Aorta (tissue), 5 donors: ENCODE data around the gene ABCD1. TPM values are rescaled to one million over a fixed set of nuclear protein-coding genes. Genes with fewer than 3 reads are reported as not detected.

Experiments
- ATAC-seq: fragments of 200-7000 bp; cut with Tn5 transposase; one replicate; pipeline ENCODE4 v1.9.1; 2022; ENCODE audit warnings: moderate library complexity; ENCODE audit not compliant: low FRiP score
- DNase-seq, 2 donors: peaks; one replicate each; pipeline ENCODE4 v3.0.0-alpha.2; 2020
- H3K27ac ChIP-seq, 2 donors: one replicate each; pipeline ENCODE4 v1.5.1; 2013; ENCODE audit warnings: low read length in 2 of 2, mild to moderate bottlenecking in 2 of 2, moderate library complexity in 2 of 2, control low read depth in 1 of 2, inconsistent platforms in 1 of 2, low read depth in 1 of 2
- H3K27me3 ChIP-seq, 2 donors: one replicate each; pipeline ENCODE4 v1.6.1; 2013; ENCODE audit warnings: control low read depth in 1 of 2, low read length in 1 of 2, mild to moderate bottlenecking in 1 of 2, moderate library complexity in 1 of 2; ENCODE audit not compliant: insufficient read depth in 2 of 2, control insufficient read depth in 1 of 2
- H3K36me3 ChIP-seq, 2 donors: one replicate each; pipeline ENCODE4 v1.6.1; 2013; ENCODE audit warnings: control low read depth in 1 of 2, low read length in 1 of 2, mild to moderate bottlenecking in 1 of 2; ENCODE audit not compliant: insufficient read depth in 2 of 2, control insufficient read depth in 1 of 2
- H3K4me1 ChIP-seq, 2 donors: one replicate each; pipeline ENCODE4 v1.6.1; 2013; ENCODE audit warnings: low read length in 2 of 2, control low read depth in 1 of 2, mild to moderate bottlenecking in 1 of 2, moderate library complexity in 1 of 2; ENCODE audit not compliant: insufficient read depth in 2 of 2, control insufficient read depth in 1 of 2
- H3K4me3 ChIP-seq, 2 donors: one replicate each; pipeline ENCODE4 v1.5.1; 2013; ENCODE audit warnings: low read length in 2 of 2, control low read depth in 1 of 2, mild to moderate bottlenecking in 1 of 2
- H3K9me3 ChIP-seq: one replicate; pipeline ENCODE4 v1.6.1; 2013; ENCODE audit warnings: mild to moderate bottlenecking, low read length; ENCODE audit not compliant: control insufficient read depth
- WGBS, 2 donors: extraction: QIAGEN DNeasy Blood & Tissue Kit; methylation state at CpG; one replicate each; pipeline ENCODE4 v1.1.7; 2013; 5-methylcytosine and 5-hydroxymethylcytosine counted together
- intact Hi-C, 2 donors: fragments of 100-400 bp; cut with DNase I; formaldehyde crosslinking; loops; one replicate each; pipeline versions ENCODE4 v1.14.2 to v1.15.0; 2022
- polyA plus RNA-seq, 2 donors: library from polyadenylated mRNA; stranded (reverse); fragments of 200-250 nt; gene quantifications; one replicate each; pipeline ENCODE4 v1.2.3, GENCODE V29; 2013
- total RNA-seq, 2 donors: library from RNA; stranded (reverse); fragmentation: NEBNext Ultra II Directional; extraction: Animal tissue kit (Norgen Biotek cat#: 25700); gene quantifications; one replicate each; pipeline ENCODE4 v1.2.1, GENCODE V29; 2021
- donor health status: healthy with polysubstance abuse.
- donor health status: Bipolar disorder and iron deficiency.
- donor health status: DM: no; HTN: no; CAD: no.
- donor health status: DM: no; HTN: no; CAD: no.
- donor health status: DM: yes; HTN: yes; CAD: no.

The ABCD1 gene
- total and polyA plus RNA-seq, 4 donors, result 8.8 to 15.8 (median 10.7) TPM

DNA sequence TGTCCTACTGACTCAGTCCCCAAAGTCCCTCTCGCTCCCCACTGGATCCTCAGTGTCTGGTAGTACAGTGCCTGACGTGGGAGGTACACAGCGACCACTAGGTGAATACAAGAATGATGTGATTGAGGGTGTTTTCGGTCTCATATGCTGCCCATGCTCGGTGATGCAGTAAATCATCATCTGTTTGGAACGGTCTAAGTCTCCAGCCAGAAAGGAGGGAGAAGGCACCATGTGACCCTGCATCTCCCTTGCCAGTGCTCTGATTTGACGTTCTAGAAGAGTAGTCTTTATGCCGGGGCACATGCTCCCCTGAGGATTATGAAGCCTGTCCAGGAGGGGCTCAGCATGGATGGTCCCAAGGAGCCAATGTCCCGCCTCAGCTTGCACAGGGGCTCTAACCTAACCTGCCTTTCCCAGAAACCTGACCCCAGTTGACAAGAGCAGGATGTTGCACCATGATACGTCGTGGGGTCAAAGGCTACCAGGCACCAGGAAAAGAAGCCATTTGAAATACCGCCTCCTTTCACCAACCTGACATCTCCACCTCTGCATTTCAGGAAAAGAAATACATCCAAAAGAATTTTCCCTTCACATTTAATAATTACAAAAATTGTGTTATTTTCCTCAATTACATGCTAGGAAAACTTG lies 25.6 kb downstream of the ABCD1 start:
- WGBS, 2 donors, result 69 to 76% methylated on average over 12 of the region's 12 CpGs
- Histone ChIP-seq H3K9me3 (no peaks in the 10 kb centered on the region), H3K4me1 (no peaks in the 10 kb centered on the region), H3K36me3 (no peaks in the 10 kb centered on the region), H3K27ac (no peak overlapping the region), H3K4me3 (no peak overlapping the region), H3K27me3 (no peaks in the 10 kb centered on the region)
- intact Hi-C loops, result no loop called here
- ATAC-seq (no peak), DNase-seq (no peak)

DNA sequence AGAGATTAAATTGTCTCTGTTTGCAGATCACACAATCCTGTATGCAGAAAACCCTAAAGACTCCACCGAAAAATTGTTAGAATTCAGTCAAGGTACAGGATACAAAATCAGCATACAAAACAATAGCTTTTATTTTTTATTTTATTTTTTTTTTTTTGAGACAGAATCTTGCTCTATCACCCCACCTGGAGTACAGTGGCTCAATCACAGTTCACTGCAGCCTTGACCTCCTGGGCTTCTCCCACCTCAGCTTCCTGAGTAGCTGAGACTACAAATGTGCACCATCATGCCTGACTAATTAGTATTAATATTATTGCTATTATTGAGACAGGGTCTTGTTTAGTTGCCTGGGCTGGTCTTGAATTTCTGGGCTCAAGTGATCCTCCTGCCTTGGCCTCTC lies 30.5 kb downstream of the ABCD1 start:
- no peaks in the 10 kb centered on the region for H3K4me1 ChIP-seq
- H3K4me3 ChIP-seq, result no peak overlapping the region
- whole genome bisulfite sequencing, 2 donors, result 89 to 91% methylated on average over 1 of the region's 1 CpG
- DNase-seq (no peak), ATAC-seq (no peak)
- no peaks in the 10 kb centered on the region for H3K36me3 ChIP-seq
- H3K27ac ChIP-seq, result no peak overlapping the region
- no peaks in the 10 kb centered on the region for H3K9me3 ChIP-seq
- intact Hi-C loops, result no loop called here
- H3K27me3 ChIP-seq, result no peaks in the 10 kb centered on the region

DNA sequence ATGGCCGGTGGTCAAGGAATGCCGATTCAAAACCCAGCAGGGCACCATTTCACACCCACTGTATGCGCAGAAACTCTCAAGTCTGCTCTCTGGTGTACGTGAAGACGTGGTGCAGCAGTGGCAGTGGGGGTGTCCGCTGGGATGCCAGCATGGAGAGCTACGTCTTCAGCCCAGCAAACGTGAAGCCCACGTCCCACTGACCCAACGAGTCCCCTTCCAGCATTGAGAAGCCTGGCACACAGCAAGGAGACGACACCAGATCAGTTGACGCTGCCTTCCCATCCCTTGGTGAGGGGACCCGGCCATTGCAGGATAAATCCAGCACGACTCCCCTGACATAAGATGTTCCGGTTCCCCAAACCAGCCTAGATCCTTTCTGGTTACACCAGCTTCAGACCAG lies 37.2 kb downstream of the ABCD1 start:
- intact Hi-C loops, result loop anchor here in 1 of 2 donors (5.0 kb wide), 2 partner anchors 175 to 190 kb away; partner anchors contain the start of gene NAA10
- Histone ChIP-seq H3K4me3 (no peak overlapping the region), H3K27me3 (no peaks in the 10 kb centered on the region), H3K9me3 (no peaks in the 10 kb centered on the region), H3K4me1 (no peaks in the 10 kb centered on the region), H3K27ac (no peak overlapping the region), H3K36me3 (no peaks in the 10 kb centered on the region)
- ATAC-seq (no peak), DNase-seq (no peak)
- WGBS, 2 donors, result 82 to 88% methylated on average over 15 of the region's 15 CpGs

DNA sequence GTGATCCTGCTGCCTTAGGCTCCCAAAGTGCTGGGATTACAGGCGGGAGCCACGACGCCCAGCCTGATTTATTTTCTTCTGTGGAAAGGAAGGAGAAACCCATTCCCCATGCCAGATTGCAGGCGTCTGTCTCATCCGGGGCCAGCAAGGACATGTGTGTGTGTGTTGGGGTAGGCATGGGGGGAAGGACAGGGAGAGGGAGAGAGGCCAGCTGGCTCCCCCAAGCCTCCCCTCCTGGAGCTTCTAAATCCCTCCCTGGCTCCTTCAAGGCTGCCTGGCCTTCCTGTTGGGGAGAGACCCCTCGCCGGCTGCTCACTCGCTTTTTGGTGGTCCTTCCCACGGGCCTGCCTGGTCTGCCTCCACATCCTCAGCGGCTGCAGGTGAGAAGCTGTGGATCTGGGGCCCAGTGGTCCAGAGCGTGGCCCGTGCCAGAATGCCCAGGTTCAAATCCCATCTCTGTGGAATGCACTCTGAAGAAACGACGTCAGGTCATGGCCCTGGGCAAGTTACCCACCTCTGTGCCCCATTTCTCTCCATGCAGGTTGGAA lies 38.0 kb downstream of the ABCD1 start:
- peak in 1 of 2 donors; percentile 33 for DNase-seq
- ATAC-seq, result no peak

DNA sequence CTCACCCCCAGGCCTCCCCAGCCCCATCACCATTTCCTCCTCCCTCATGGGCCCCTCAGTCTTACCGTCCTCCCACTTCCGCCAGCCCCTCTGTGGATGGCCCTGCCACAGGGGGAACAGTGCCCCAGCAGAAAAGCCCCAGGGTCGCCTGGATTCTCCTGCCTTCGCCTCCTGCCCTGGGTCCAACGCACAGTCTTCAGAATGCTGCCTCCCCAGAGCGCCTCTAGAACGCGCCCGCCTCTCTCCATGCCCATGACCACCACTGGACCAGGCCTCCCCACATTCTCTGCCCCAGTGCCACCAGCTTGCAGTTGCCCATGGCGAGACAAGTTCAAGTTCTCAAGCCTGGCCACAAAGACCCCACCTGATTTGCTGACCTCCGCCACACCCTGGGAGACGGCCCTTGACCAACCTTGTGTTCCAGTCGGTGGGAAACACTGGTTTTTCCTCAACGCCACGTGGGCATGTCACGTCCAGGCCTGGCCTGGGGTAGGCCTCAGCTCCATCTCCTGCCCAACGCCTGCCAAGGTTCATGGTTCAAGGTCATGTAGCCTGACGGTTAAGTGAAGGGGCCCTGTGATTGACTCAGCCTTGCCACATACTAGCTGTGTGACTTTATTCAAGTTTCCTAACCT lies 38.8 kb downstream of the ABCD1 start:
- no peaks in the 10 kb centered on the region for H3K4me1 ChIP-seq
- H3K27me3 ChIP-seq, result no peaks in the 10 kb centered on the region
- 88 to 90% methylated on average over 18 of the region's 18 CpGs for WGBS, 2 donors
- H3K4me3 ChIP-seq, result no peak overlapping the region
- no peaks in the 10 kb centered on the region for H3K9me3 ChIP-seq
- intact Hi-C loops, result loop anchor here in 1 of 2 donors (5.0 kb wide), 2 partner anchors 174 to 189 kb away; partner anchors contain the start of gene NAA10
- ATAC-seq (no peak), DNase-seq (peak in 1 of 2 donors; percentile 41)
- H3K27ac ChIP-seq, result no peak overlapping the region
- H3K36me3 ChIP-seq, result no peaks in the 10 kb centered on the region

More for the DNA sequence above, 38.0 kb downstream of the ABCD1 start:
- Histone ChIP-seq H3K4me3 (no peak overlapping the region), H3K9me3 (no peaks in the 10 kb centered on the region), H3K36me3 (no peaks in the 10 kb centered on the region), H3K27me3 (no peaks in the 10 kb centered on the region), H3K27ac (no peak overlapping the region), H3K4me1 (no peaks in the 10 kb centered on the region)
- intact Hi-C loops, result loop anchor here in 1 of 2 donors (5.0 kb wide), 2 partner anchors 175 to 190 kb away; partner anchors contain the start of gene NAA10
- WGBS, 2 donors, result 90 to 91% methylated on average over 14 of the region's 14 CpGs

DNA sequence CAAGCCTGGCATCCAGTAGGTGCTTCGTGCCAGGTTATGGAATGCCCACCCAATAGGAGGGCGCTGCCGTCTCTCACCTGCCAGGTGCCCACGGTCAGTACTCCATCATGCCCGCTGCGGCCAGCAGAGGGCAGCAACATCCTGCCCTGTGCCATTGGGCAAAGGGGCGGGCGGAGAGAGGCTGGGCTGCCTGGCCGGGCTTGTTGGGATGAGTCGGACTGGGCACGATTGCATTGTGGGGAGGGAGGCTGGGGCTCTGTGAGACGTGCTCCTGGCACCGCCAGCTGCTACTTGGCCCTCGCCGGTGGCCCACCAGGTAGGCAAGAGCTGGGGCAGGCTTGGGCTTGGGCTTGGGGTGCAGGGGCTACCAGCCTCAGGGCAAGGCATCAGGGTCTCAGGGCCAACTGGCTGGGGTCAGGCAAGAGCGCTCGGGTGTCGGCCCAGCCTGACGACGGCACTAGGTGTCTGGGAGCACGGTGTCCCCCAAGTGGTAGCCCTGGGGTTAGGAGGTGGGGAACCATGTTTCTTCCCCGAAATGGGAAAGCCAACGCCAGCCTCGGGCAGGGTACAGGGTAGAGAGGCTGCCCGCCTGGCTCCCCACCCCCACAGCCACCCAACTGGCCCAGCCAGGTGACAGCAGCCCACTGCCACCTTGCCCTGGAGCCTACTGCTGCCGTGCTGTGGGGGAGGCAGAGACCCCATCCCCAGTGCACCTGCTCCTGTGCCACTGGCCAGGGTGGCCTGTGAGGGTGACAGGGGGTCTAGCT lies 39.5 kb downstream of the ABCD1 start, which contains the start of gene PLXNB3:
Gene PLXNB3 (plus strand): TSS at position 261 of the 767 bp plus-strand sequence. CDS start 1,287 bp downstream, outside the sequence.
- ATAC-seq (peak; percentile 77), DNase-seq (peak; percentile 89 to 93)
- Histone ChIP-seq H3K4me1 (no peaks in the 10 kb centered on the region), H3K36me3 (no peaks in the 10 kb centered on the region), H3K9me3 (no peaks in the 10 kb centered on the region), H3K27ac (no peak within 1 kb of the TSS), H3K4me3 (no peak within 1 kb of the TSS), H3K27me3 (no peaks in the 10 kb centered on the region)
- intact Hi-C loops, result loop anchor here (2.0 to 5.0 kb wide), 3 partner anchors 173 to 189 kb away; partner anchors contain the start of gene NAA10 (in 1 of the 2)
- WGBS, 2 donors, result 25 to 37% methylated on average over 26 of the region's 26 CpGs

DNA sequence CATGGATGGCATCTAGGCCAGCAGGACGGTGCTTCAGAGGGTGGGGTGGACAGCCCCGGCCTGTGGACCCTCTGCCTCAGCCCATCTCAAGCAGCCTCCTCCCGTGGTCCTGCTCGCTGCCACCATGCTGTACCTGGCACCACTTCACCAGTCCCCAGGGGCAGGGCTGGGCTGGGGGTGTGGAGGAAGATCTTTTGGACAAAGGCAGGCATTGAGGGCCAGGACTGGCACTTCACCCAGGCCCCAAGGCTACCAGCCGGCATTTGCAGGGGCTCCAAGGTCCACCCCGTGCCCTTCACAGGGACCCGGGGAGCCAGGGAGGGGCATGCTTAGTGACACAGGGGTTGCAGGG lies 40.1 kb downstream of the ABCD1 start:
- no peak for ATAC-seq
- intact Hi-C loops, result loop anchor here (2.0 to 5.0 kb wide), 3 partner anchors 173 to 188 kb away; partner anchors contain the start of gene NAA10 (in 1 of the 2)
- H3K27ac ChIP-seq, result no peak overlapping the region
- no peak overlapping the region for H3K4me3 ChIP-seq
- H3K36me3 ChIP-seq, result no peaks in the 10 kb centered on the region
- H3K4me1 ChIP-seq, result no peaks in the 10 kb centered on the region
- WGBS, 2 donors, result 71 to 83% methylated on average over 7 of the region's 7 CpGs
- DNase-seq, result peak; percentile 41 to 73
- no peaks in the 10 kb centered on the region for H3K9me3 ChIP-seq
- H3K27me3 ChIP-seq, result no peaks in the 10 kb centered on the region
